ENCODE results near the gene CCL26.

The CCL26 gene

DNA sequence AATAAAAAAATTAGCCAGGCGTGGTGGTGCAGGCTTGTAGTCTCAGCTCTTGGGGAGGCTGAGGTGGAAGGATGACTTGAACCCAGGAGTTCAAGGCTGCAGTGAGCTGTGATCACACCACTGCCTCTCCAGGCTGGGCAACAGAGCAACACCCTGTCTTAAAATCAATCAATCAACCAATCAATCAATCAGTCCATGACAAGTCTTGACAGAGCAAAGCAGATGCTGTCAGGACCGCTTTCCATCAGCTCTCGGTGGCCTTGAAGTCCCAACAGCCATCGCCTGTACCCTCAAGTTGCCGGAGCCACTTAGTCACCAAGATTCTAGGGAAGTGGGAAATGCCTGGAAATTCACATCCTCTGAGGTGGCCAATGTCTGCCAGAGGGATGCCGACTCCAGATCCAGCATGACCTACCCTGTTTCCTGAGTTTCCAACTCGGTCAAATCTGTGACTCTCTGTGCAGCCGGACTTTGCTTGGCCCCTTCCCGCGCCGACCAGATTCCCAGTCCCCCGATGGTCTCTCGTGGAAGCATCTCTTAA, 42.5 kb upstream of the CCL26 start:
- DNase-seq (ENCODE audit: low read depth): no peak

DNA sequence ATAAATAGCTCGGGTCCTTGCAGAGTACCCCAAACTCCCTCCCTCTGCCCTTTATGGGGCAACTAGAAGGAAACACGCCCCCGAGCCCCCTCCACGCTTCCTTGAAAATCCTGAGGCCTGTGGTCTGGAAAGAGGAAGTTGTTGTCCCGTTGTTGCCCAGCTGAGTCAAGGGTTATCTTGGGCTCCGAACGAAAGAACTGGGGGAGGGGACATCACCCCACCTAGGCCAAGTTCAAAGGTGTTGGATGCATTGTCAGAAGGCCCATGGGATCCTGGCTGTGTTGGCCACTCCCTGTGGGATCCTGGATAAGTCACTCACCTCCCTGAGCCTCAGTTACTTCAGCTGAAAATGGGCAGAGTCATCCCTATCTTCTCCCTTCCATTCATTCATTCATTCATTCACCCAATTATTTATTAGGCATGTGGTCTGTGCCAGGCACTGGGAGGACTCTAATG, 41.8 kb upstream of the CCL26 start, which contains the start of gene CCL24:
TSS of gene CCL24 (minus strand) at position 26 of the 456 bp plus-strand sequence. CDS start 91 bp downstream, outside the sequence.
- DNase-seq (ENCODE audit: low read depth): no peak
- TF ChIP-seq, protein P1, sequence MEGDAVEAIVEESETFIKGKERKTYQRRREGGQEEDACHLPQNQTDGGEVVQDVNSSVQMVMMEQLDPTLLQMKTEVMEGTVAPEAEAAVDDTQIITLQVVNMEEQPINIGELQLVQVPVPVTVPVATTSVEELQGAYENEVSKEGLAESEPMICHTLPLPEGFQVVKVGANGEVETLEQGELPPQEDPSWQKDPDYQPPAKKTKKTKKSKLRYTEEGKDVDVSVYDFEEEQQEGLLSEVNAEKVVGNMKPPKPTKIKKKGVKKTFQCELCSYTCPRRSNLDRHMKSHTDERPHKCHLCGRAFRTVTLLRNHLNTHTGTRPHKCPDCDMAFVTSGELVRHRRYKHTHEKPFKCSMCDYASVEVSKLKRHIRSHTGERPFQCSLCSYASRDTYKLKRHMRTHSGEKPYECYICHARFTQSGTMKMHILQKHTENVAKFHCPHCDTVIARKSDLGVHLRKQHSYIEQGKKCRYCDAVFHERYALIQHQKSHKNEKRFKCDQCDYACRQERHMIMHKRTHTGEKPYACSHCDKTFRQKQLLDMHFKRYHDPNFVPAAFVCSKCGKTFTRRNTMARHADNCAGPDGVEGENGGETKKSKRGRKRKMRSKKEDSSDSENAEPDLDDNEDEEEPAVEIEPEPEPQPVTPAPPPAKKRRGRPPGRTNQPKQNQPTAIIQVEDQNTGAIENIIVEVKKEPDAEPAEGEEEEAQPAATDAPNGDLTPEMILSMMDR (IDR thresholded peaks at IDR 0.05; ENCODE audit: control insufficient read depth, insufficient read depth, low read depth, low read length, missing control alignments): no peak
- H3K4me3 ChIP-seq (ENCODE audit: control insufficient read depth, low read depth, low read length): no peak within 1 kb of the TSS

More for the DNA sequence above, 42.5 kb upstream of the CCL26 start:
- H3K4me3 ChIP-seq (ENCODE audit: control insufficient read depth, low read depth, low read length): no peak overlapping the region
- TF ChIP-seq, protein P1 (IDR thresholded peaks at IDR 0.05; ENCODE audit: control insufficient read depth, insufficient read depth, low read depth, low read length, missing control alignments): no peak

DNA sequence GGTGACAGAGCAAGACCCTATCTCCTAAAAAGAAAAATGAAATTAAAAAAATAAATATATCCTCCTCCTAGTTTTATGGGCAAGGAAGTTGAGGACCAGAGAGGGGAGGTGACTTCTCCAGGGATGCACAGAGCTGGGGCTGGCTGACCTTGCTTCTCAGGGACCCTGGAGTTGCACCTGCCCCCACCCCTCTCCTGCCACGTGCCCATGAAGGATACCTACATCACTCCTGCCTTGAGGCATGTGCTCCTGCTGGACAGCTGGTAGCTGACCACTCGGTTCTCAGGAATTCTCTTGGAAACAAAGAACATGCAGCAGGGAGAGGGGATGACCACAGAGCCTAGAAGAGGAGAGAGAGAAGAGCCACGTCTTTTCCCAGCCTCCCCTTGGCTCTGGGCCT, 41.1 kb upstream of the CCL26 start:
- DNase-seq (ENCODE audit: low read depth): no peak
- TF ChIP-seq, protein P1 (IDR thresholded peaks at IDR 0.05; ENCODE audit: control insufficient read depth, insufficient read depth, low read depth, low read length, missing control alignments): no peak
- H3K4me3 ChIP-seq (ENCODE audit: control insufficient read depth, low read depth, low read length): no peak overlapping the region

DNA sequence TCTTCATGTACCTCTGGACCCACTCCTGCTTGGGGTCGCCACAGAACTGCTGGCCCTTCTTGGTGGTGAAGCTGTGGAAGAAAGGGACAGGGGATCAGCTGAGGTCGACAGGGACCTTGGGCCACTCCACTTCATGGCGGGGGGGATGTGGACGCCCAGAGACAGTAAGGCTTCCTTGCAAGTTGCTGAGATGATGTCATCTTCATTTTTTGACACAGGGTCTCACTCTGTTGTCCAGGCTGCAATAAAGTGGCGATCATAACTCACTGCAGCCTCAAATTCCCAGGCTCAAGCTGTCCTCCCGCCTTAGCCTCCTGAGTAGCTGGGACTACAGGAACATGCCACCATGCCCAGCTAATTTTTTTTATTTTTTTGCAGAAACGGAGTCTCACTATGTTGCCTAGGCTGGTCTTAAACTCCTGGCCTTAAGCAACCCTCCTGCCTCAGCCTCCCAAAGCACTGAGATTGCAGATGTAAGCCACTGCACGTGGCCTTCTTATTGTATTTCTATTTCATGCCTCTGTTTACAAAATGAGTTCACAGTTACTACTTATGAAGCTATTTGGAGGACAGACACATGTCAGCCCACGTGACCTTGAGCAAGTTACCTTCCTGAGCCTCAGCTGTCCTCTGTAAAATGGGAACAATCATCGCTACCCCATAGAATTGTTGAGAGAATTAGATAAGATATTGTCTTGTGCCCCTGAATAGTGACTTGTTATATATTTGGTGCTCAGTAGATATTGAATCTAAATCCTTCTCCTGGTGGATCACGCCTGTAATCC, 40.1 kb upstream of the CCL26 start:
- TF ChIP-seq, protein P1 (IDR thresholded peaks at IDR 0.05; ENCODE audit: control insufficient read depth, insufficient read depth, low read depth, low read length, missing control alignments): no peak
- no peak for DNase-seq (ENCODE audit: low read depth)
- no peak overlapping the region for H3K4me3 ChIP-seq (ENCODE audit: control insufficient read depth, low read depth, low read length)

DNA sequence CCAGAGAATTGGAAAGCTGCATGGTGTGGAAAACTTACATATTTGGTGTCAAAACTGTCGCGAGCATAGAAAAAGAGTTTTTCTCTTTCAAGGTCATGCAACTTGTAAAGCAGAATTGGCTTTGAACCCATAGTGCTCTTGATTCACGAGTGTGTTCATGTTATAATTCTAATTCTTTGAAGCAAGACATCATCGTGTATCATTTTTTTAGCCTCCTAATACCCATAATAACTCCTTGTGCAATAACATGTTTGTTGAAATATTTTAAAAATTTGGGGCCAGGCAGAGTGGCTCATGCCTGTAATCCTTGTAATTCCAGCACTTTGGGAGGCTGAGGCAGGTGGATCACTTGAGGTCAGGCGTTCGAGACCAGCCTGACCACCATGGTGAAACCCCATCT, 37.4 kb upstream of the CCL26 start:
- H3K4me3 ChIP-seq (ENCODE audit: control insufficient read depth, low read depth, low read length): no peak overlapping the region
- no peak for DNase-seq (ENCODE audit: low read depth)
- TF ChIP-seq, protein P1 (IDR thresholded peaks at IDR 0.05; ENCODE audit: control insufficient read depth, insufficient read depth, low read depth, low read length, missing control alignments): no peak

DNA sequence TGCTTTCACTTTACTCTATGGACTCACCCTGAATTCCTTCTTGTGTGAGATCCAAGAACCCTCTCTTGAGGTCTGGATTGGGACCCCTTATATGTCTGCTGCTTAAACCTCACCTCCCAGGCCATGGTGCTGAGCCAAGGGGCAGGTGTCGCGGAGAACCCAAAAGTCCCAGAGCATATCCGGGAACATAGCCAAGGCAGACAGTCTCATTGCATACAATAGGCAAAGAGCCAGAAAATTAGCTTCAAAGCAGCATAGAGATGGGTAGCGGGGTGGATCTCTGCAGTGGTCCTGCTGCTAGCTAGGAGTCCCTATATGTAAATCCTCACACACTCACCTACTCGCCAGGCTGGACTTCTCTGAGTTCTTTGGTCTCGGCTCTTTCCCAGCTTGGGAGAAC, 36.1 kb upstream of the CCL26 start:
- no peak overlapping the region for H3K4me3 ChIP-seq (ENCODE audit: control insufficient read depth, low read depth, low read length)
- TF ChIP-seq, protein P1 (IDR thresholded peaks at IDR 0.05; ENCODE audit: control insufficient read depth, insufficient read depth, low read depth, low read length, missing control alignments): no peak
- DNase-seq (ENCODE audit: low read depth): no peak

Measured in AG09309 (cell line).